PC-3 (cell line): ENCODE measurements around the gene EPHA1. TPM values are rescaled to one million over a fixed set of nuclear protein-coding genes. Genes with fewer than 3 reads are reported as not detected.
A peak's percentile ranks its signal among the peaks of the same experiment; 100 is the strongest.

ENCODE experiments used
- ATAC-seq: fragments of 200-7000 bp; cut with Tn5 transposase; 2 replicates; pipeline ENCODE4 v1.9.1; 2020; ENCODE audit warnings: mild to moderate bottlenecking, moderate library complexity
- BruUV-seq: library from RNA; stranded (reverse); fragments of 400-500 nt; replicated peaks from 2 replicates; lab custom pipeline; 2021; lab: Mats Ljungman, UMichigan
- CTCF ChIA-PET: fragments of 300-600 bp; sonication (Branson Sonifier 250); formaldehyde crosslinking; loops from one replicate; lab custom pipeline; 2022; ENCODE audit warnings: antibody characterized with exemption; lab: Charles Lee
- POLR2A ChIA-PET: fragments of 300-600 bp; sonication (Branson Sonifier 250); formaldehyde crosslinking; loops from one replicate; lab custom pipeline; 2022; ENCODE audit warnings: antibody characterized with exemption; ENCODE audit not compliant: unreplicated experiment; lab: Charles Lee
- DNase-seq: peaks from one replicate; pipeline ENCODE4 v3.0.0-alpha.2; 2015
- H2AFZ ChIP-seq: fragments of 300-600 bp; sonication (generic); 2 replicates; pipeline ENCODE4 v1.6.0; 2016; ENCODE audit warnings: antibody characterized with exemption, low read length
- H3F3A ChIP-seq: fragments of 300-600 bp; sonication (generic); one replicate; pipeline ENCODE4 v1.6.0; 2017; ENCODE audit warnings: antibody characterized with exemption, low read length, control low read depth, mild to moderate bottlenecking; ENCODE audit not compliant: unreplicated experiment
- H3K27ac ChIP-seq: fragments of 300-600 bp; sonication (generic); 2 replicates; pipeline ENCODE4 v1.5.1; 2016; ENCODE audit warnings: mild to moderate bottlenecking, low read length
- H3K27me3 ChIP-seq: fragments of 300-600 bp; sonication (generic); 2 replicates; pipeline ENCODE4 v1.6.1; 2016; ENCODE audit warnings: low read length, mixed read lengths
- H3K36me3 ChIP-seq: fragments of 300-600 bp; sonication (generic); 2 replicates; pipeline ENCODE4 v1.6.1; 2016; ENCODE audit warnings: low read depth, mixed run types, low read length, mixed read lengths
- H3K4me1 ChIP-seq: fragments of 300-600 bp; sonication (generic); 2 replicates; pipeline ENCODE4 v1.5.1; 2016; ENCODE audit warnings: low read length; ENCODE audit not compliant: insufficient read depth
- H3K4me2 ChIP-seq: fragments of 300-600 bp; sonication (generic); 2 replicates; pipeline ENCODE4 v1.6.0; 2016; ENCODE audit warnings: low read length
- H3K4me3 ChIP-seq: fragments of 300-600 bp; sonication (generic); 2 replicates; pipeline ENCODE4 v1.5.1; 2016; ENCODE audit warnings: mild to moderate bottlenecking, low read length, mixed read lengths
- H3K79me2 ChIP-seq: fragments of 300-600 bp; sonication (generic); 2 replicates; pipeline ENCODE4 v1.6.1; 2017; ENCODE audit warnings: low read length, mixed read lengths
- H3K9ac ChIP-seq: fragments of 300-600 bp; sonication (generic); 2 replicates; pipeline ENCODE4 v1.6.0; 2016; ENCODE audit warnings: mild to moderate bottlenecking, low read length
- H3K9me2 ChIP-seq: fragments of 300-600 bp; sonication (generic); replicated peaks from 2 replicates; pipeline ENCODE4 v1.6.1; 2016; ENCODE audit warnings: mixed run types, low read length, mixed read lengths
- H3K9me3 ChIP-seq: fragments of 300-600 bp; sonication (generic); 2 replicates; pipeline ENCODE4 v1.6.1; 2016; ENCODE audit warnings: low read length, mixed read lengths
- H4K20me1 ChIP-seq: fragments of 300-600 bp; sonication (generic); 2 replicates; pipeline ENCODE4 v1.6.1; 2016; ENCODE audit warnings: low read length, mixed read lengths
- EZH2 ChIP-seq: fragments of 300-600 bp; sonication (generic); IDR thresholded peaks from one replicate; pipeline ENCODE4 v1.6.1; 2017; ENCODE audit warnings: antibody characterized with exemption, mild to moderate bottlenecking, low read length; ENCODE audit not compliant: unreplicated experiment
- EZH2phosphoT487 ChIP-seq: fragments of 300-600 bp; sonication (generic); IDR thresholded peaks from 2 replicates; pipeline ENCODE4 v1.6.1; 2018; ENCODE audit warnings: mild to moderate bottlenecking, antibody characterized with exemption, low read length, borderline replicate concordance
- intact Hi-C: fragments of 100-400 bp; cut with micrococcal nuclease; formaldehyde crosslinking; loops from 2 replicates; pipeline ENCODE4 v1.9.0; 2023
- total RNA-seq: library from RNA; depleted of rRNA; stranded (reverse); fragments of >200 nt; gene quantifications from 2 replicates; pipeline ENCODE4 v1.2.3, GENCODE V29; 2014
- TF ChIP-seq, protein P1 (sequence below): fragments of 300-600 bp; sonication (generic); conservative IDR thresholded peaks from 2 replicates; pipeline ENCODE4 v1.5.1; 2017; ENCODE audit warnings: antibody characterized with exemption, low read depth, mild to moderate bottlenecking, low read length

Gene EPHA1
- total RNA-seq, 1 experiment from 2014 or later: 46.4 TPM

DNA sequence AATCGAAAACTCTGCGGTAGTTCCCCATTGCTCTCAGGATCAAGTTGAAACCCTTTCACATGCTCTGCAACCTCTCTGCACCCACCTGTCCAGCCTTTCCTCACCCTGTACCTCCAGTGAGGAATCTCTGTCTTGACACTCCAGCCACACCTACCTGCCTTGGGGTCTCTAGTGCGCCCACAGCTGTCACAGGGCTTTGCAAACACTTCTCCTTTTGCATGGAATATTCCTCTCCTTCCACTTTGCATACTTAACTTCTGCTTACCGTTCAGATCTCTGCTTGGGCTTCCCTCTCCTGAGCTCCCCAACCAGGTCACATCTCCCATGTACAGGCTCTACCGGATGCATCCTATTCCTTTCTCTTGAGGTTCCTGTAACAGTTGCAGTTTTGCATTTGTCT, 34.1 kb downstream of the EPHA1 start:
- no TSS peak for BruUV-seq
- Histone ChIP-seq H4K20me1 (no peaks in the 10 kb centered on the region), H3K4me1 (peaks cover 45% of the 10 kb centered on the region), H3K9ac (no peak overlapping the region), H3K9me2 (no peaks in the 10 kb centered on the region), H3K36me3 (no peaks in the 10 kb centered on the region), H3K9me3 (no peaks in the 10 kb centered on the region), H3K79me2 (peaks cover 11% of the 10 kb centered on the region), H3F3A (no peaks in the 10 kb centered on the region), H3K4me2 (no peak overlapping the region), H3K4me3 (no peak overlapping the region), H3K27me3 (no peaks in the 10 kb centered on the region), H2AFZ (no peak overlapping the region), H3K27ac (no peak overlapping the region)
- TF ChIP-seq EZH2phosphoT487: no peak
- TF ChIP-seq EZH2: no peak
- TF ChIP-seq, protein P1, sequence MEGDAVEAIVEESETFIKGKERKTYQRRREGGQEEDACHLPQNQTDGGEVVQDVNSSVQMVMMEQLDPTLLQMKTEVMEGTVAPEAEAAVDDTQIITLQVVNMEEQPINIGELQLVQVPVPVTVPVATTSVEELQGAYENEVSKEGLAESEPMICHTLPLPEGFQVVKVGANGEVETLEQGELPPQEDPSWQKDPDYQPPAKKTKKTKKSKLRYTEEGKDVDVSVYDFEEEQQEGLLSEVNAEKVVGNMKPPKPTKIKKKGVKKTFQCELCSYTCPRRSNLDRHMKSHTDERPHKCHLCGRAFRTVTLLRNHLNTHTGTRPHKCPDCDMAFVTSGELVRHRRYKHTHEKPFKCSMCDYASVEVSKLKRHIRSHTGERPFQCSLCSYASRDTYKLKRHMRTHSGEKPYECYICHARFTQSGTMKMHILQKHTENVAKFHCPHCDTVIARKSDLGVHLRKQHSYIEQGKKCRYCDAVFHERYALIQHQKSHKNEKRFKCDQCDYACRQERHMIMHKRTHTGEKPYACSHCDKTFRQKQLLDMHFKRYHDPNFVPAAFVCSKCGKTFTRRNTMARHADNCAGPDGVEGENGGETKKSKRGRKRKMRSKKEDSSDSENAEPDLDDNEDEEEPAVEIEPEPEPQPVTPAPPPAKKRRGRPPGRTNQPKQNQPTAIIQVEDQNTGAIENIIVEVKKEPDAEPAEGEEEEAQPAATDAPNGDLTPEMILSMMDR: no peak
- ATAC-seq (no peak), DNase-seq (no peak)
- intact Hi-C loops: no loop called here
- POLR2A ChIA-PET: no interaction called here
- CTCF ChIA-PET: no interaction called here

DNA sequence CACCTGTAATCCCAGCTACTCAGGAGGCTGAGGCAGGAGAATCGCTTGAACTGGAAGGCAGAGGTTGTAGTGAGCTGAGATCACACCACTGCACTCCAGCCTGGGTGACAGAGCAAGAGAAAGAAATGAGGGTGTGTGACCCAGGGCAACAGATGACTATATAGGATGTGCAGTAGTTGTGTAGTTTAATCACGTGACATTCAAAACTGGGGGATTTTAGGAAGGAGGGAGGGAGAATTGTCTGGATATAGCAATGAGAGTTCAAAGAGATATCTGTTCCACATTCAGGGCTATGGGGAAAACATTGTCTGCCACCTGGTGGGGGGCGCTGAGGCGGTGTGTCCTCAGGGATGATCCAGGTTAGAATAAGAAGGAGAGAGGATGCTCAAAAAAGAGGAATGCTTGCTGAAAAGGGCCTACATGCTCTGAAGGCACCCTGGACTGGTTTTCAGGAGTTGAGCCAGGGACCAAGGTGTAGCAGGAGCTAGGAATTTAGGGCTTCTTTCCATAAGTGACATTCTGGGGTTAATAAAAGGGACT, 35.3 kb downstream of the EPHA1 start:
- DNase-seq (peak; percentile 30), ATAC-seq (peak; percentile 41)
- Histone ChIP-seq H3K4me1 (peaks cover 43% of the 10 kb centered on the region), H3K9me2 (no peaks in the 10 kb centered on the region), H3K36me3 (no peaks in the 10 kb centered on the region), H3K79me2 (no peaks in the 10 kb centered on the region), H3K27ac (no peak overlapping the region), H3K9ac (no peak overlapping the region), H3K27me3 (no peaks in the 10 kb centered on the region), H3K4me2 (no peak overlapping the region), H3F3A (no peaks in the 10 kb centered on the region), H3K9me3 (no peaks in the 10 kb centered on the region), H3K4me3 (no peak overlapping the region), H2AFZ (no peak overlapping the region), H4K20me1 (no peaks in the 10 kb centered on the region)
- no TSS peak for BruUV-seq
- CTCF ChIA-PET: interaction anchor here (0.5 kb wide), 2 partner anchors 8 to 134 kb away, joined by 3 to 5 read pairs; no protein-coding TSS in a partner anchor
- intact Hi-C loops: loop anchor here (1.0 to 2.0 kb wide), 3 partner anchors 42 to 133 kb away; no protein-coding TSS in a partner anchor
- POLR2A ChIA-PET: no interaction called here
- TF ChIP-seq, protein P1: peak; percentile 46
- no peak for TF ChIP-seq EZH2

DNA sequence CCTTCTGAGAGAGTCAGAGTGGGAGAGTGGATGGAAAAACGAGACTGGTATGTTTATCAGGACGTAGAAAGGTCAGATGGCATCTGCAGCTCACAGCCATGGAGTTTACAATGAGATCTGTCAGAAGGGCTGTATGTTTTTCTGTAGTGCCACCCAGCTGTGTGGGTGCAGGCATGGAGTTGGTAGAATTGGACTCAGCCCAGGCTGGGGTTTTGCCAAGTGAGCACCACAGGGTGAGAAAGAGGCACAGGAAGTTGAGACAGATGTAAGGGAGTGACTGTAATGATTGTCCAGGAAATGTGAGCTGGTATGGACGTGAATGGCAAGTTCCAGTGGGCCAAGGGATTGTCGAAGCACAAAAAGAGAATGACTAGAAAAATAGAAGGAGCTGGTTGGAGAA, 36.6 kb downstream of the EPHA1 start:
- Histone ChIP-seq H3K9me3 (no peaks in the 10 kb centered on the region), H3K79me2 (no peaks in the 10 kb centered on the region), H3K9me2 (no peaks in the 10 kb centered on the region), H3F3A (no peaks in the 10 kb centered on the region), H2AFZ (no peak overlapping the region), H3K4me3 (no peak overlapping the region), H3K9ac (no peak overlapping the region), H3K36me3 (no peaks in the 10 kb centered on the region), H3K4me1 (peaks cover 50% of the 10 kb centered on the region), H3K4me2 (no peak overlapping the region), H3K27ac (peak overlapping the region; percentile 42), H3K27me3 (no peaks in the 10 kb centered on the region), H4K20me1 (no peaks in the 10 kb centered on the region)
- no peak for TF ChIP-seq EZH2phosphoT487
- TF ChIP-seq, protein P1: peak; percentile 52
- no TSS peak for BruUV-seq
- peak; percentile 19 for ATAC-seq
- POLR2A ChIA-PET: interaction anchor here (0.6 kb wide), 2 partner anchors 38 to 71 kb away, joined by 5 to 8 read pairs; no protein-coding TSS in a partner anchor
- intact Hi-C loops: loop anchor here (2.0 kb wide), 1 partner anchor 131 kb away; no protein-coding TSS in a partner anchor
- CTCF ChIA-PET: interaction anchor here (0.6 to 0.7 kb wide), 3 partner anchors 8 to 536 kb away, joined by 3 to 6 read pairs (median 4); no protein-coding TSS in a partner anchor
- peak; percentile 81 for DNase-seq
